ENCODE data around the gene F8.
"Not testable (repeated sequence)": the region's sequence is repeated elsewhere in the genome, so short reads cannot be mapped to it uniquely, and the experiment has no call there.

The F8 gene

DNA sequence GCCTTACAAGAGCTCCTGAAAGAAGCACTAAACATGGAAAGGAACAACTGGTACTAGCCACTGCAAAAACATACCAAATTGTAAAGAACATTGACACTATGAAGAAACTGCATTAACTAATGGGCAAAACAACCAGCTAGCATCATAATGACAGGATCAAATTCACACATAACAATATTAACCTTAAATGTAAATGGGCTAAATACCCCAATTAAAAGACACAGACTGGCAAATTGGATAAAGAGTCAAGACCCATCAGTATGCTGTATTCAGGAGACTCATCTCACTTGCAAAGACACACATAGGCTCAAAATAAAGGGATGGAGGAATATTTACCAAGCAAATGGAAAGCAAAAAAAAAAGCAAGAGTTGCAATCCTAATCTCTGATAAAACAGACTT is 154.0 kb downstream of the F8 start:
- not testable (repeated sequence) for DNase-seq

DNA sequence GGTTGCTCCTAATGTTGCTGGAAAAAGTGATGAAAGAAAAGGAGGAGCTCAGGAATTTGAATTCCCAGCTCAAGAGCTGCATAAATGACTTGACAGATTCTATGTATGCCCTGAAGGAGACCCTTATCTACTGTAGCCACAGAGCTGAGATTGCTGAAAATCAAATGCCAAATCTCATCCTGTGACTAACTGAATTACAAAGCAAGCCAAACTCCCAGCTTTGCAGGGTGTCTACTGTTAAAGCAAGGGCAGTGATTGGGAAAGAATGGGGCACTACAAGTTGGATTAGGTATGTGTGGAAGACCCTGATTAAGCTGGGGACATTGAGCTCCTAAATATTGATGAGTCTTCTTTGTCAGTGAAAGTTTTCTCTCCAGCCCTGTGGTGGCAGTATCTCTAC is 167.3 kb downstream of the F8 start:
- DNase-seq: no peak

DNA sequence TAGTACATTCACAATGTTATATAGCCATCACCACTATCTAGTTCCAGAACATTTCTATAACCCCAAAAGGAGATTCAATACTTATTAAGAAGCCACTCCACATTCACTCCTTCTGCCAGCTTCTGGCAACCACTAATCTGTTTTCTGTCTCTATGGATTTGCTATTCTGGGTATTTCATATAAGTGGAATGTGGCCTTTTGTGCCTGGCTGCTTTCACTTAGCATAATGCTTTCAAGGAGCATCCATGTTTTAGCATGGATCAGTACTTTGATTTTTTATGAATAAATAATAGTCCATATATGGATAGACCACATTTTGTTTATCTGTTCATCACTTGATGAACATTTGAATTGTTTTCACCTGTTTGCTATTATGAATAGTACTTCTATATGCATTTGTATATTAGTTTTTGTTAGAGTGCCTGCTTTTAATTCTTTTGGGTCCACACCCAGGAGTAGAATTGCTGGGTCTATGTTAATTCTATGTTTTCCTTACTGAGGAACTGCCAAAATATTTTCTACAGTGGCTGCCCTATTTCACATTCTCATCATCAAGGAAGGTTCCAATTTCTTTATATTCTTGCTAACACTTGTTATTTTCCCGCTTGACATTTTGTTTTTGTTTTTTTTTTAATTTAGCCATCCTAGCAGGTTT is 171.4 kb downstream of the F8 start:
- DNase-seq: no peak

DNA sequence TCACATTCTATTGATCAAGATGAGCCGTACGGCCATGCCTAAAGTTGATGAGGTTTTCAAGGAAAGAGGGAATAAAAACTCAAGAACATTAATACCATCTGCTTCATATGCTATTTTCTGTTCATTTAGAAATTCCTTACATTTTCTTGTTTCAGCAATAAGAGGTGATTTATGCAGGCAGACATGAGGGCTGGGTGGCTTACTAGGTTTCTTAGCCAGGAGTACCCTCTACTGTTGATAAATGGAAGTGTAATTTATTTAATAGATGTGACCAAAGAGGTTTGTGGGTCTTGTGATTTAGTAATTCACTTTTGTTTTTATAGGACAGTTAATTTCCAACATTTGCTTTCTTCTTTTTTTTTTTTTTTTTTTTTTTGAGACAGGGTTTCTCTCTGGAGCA is 181.7 kb downstream of the F8 start:
- DNase-seq: no peak

DNA sequence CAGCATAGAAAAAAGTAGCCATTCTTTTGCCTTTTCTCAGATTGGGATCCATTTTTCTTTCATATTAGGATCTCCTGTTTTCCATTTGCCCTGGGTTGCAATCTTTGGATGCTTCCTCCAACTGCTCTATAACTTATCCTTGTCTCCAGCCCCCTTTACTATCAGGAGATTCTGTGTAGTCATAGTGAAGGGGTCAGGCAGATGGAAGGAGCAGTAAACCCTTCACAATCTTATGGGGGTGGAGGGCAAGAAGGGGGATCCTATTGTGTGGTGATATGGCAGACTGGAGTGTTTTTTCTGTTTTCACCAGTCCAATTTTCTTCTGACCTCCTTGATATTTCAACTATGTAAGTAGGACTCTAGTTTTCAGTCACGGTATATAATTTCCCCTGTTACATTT is 186.4 kb downstream of the F8 start:
- no peak for DNase-seq

DNA sequence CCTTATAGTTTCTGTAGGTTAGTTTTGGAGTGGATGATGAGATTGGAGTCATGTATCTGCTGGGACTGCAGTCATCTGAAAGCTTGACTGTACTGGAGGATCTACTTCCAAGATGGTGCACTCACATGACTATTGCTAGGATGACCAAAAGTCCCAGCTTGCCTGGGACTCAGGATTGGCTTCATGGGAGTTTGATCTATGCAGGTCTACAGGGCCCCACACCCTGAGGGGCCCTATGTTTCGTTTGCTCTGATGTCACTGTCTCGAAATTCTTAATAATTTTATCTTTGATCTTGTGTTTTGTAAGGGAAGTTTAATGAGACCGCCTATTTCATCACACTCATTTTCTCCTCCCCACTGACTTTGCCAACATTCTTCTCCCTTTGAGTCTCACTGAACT is 188.0 kb downstream of the F8 start, which contains the start of gene SMIM9:
Gene SMIM9 (minus strand): TSS at position 101 of the 400 bp plus-strand sequence. CDS start 3,806 bp downstream, outside the sequence.
- no peak for DNase-seq

DNA sequence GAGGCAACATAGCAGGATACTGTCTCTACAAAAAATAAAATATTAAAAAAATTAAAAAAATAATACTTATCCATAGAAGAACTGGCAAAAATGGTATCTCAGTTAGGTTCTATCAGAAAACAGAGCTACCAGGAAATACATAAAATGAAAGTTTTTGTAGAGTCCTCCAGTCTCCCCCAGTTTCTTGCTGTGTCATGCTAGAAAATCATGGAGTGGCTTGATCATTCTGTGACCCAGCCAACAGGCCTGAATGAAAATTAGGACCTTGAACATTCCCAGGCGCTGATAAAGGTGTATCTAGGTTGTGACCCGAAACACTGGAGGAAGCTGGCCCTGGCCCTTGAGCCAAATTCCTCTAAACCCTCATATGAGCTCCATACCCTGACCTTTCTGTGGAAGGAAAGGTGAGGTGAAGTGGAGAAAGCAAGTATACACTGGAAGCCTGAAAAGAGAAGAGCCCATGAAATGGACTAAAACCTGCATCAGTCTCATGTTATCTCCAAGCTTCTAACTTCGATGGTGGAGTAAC is 188.7 kb downstream of the F8 start:
- no peak for DNase-seq

DNA sequence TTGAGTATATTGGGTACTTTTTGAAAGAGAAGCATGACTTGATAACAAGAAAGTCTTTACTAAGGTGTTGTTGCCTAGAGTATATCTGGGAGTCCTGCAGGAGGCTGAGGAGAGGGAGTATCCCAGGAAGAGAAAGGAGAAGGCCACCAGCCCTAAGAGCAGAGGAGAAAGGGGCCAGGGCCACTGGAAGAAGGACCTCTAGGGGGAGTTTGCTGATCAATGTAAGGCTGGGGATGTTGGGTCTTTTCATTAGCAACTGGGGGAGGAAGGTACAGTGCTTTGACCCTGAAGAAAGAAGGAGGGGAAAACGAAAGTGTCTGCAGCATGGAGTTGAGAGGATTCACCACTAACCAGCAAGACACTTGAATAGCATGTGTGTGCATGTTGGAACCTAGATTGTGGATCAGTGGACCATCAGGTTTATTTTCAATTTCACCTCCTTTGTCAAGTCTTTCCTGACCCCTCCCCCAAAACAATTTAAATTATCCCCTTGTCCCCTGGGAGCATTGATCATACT is 192.5 kb downstream of the F8 start:
- DNase-seq: no peak

DNA sequence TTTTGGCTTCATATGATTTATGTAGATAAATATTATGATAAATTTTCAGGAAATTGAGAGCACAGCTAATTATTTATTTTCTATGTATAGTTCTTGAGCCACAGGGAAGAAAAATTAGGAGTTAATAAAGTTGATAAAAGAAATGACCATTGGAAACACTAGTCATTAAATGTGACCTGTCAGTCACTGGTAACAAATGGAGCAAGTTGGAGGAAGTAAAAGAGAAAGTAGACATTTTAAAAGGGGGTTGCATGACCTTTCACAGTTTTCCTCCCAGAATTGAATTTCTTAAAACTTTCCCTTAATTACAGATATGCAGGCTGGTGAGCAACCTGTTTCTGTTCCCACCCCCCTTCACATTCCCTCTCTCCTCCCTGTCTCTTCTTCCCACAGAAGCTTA is 193.4 kb downstream of the F8 start:
- no peak for DNase-seq

DNA sequence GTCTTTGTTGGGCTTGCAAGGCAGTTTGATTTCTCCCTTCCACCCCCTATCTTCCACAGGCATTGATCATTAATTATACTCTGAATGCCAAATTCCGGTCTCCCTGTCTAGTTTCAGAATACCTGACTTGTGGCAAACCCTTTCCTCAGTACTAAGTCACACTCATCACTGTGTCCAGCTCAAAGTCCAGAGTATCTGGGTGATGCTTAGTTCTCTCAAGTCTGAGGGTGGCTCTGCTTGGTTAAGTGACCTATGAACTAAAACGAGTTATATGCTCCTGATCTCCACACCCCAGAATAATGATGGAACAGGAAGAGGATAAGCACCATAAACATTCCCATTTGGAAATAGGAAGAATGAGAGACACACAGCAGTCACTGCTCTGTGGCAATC is 194.5 kb downstream of the F8 start:
- no peak for DNase-seq

DNA sequence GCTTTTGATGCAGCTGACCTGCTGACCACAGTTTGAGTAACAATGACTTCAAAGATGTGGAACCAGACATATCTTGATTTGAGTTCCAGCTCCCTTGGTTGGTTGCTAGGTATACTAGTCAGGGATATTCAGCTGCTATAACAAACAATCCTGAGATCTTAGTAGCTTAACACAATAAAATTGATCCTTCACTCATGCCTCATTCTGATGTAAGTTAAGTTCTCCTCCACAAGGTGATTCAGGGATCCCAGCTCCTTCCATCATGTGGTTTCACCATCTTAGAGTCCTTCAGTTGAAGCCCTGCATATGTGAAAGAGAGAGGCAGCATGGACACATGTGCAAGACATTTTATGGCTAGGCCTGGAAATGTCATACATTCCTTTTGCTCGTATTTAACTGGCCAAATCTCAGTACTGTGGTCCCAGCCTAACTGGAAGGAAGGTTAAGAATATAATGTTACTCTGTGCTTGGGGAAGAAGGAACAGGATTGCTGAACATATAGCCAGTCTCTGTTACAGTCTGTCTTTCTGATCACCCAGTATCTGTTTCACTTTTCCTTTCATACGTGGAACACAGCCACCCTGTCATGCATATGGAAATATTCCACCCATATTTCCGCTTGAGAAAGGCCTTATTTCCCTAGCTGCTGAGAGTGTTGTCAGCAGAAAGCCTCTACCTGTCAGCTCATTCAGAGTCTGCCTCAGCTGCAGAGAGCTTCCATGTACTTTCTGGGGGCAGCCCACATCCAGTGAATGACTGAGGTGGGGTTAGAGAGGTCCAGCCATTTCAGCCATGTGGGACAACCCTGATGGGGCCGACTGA is 195.1 kb downstream of the F8 start:
- no peak for DNase-seq

DNA sequence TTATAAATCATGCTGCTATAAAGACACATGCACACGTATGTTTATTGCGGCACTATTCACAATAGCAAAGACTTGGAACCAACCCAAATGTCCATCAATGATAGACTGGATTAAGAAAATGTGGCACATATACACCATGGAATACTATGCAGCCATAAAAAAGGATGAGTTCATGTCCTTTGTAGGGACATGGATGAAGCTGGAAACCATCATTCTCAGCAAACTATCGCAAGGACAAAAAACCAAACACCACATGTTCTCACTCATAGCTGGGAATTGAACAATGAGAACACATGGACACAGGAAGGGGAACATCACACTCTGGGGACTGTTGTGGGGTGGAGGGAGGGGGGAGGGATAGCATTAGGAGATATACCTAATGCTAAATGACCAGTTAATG is 196.9 kb downstream of the F8 start:
- not testable (repeated sequence) for DNase-seq

DNA sequence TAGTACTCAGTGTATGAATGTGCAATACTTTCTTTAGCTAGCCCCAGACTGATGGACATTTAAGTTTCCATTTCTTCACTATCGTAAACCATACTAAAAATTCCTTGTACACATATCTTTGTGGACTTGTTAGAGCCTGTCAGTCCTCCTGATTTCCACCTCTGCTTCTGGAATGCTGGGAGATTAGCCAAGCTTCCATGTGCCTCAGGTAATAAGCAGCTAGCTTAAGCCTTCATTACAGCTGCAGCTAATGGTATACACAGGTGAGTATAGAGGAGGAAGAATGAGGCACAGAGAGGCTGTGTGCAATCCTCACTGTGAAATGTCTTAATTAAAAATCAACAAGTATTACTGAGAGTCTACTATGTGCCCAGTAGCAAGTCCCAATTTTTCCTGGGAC is 197.9 kb downstream of the F8 start:
- no peak for DNase-seq

DNA sequence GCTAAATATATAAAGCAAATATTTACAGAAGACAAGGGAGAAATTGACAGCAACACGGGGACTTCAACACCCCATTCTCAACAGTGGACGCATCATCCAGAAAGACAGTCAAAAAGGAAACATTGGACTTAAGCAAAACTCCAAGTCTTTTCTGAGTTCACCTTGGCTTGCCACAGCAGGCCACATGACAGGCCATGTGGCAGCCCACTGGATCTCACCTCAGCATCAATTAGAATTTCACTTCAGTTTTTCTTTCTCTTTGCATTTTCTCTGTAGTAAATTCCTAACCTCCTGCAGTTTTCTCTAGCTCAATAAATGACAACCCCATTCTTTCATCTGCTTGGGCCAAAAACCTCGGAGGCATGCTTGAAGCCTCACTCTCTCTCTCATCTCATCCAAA is 200.5 kb downstream of the F8 start:
- no peak for DNase-seq

DNA sequence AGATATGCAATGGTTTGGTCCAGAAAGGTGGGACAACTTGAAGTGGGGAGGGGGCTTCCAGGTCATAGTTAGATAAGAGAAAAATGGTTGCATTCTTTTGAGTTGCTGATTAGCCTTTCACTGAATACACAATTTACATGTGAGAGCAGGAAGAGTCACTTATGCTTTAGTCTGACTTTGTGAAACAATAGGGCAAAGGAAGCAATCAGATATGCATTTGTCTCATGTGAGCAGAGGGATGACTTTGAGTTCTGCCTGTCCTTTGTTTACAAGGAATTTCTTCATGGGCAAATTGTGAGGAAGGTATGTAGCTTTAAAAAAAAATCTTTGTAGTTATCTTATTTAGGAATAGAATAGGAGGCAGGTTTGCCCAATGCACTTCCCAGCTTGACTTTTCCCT is 201.0 kb downstream of the F8 start:
- DNase-seq: no peak

DNA sequence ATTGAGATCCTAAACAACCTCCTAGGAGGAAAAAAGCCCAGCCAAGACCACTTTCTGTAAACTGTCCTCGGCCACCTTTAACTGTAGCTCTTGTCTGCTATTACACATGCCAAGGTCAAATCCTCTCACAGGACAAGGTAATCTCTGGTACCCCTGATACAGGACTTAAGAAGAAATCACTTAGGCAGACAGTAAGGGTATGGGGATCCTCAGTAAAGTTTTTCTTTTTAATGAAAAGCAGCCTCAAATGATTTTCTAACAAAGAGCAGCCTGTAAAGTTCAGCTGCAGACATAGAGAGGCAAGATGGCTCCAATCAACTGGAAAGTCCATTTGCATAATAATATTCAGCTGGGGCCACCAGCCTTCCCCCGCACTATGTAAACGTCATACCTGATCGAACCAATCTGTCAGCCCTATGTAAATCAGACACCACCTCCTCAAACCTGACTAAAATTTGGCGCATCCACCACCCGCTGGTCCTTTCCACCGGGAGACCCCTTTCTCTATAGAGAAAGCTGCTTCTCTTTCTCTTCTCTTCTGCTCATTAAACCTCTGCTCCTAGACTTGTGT is 202.7 kb downstream of the F8 start:
- DNase-seq: no peak

DNA sequence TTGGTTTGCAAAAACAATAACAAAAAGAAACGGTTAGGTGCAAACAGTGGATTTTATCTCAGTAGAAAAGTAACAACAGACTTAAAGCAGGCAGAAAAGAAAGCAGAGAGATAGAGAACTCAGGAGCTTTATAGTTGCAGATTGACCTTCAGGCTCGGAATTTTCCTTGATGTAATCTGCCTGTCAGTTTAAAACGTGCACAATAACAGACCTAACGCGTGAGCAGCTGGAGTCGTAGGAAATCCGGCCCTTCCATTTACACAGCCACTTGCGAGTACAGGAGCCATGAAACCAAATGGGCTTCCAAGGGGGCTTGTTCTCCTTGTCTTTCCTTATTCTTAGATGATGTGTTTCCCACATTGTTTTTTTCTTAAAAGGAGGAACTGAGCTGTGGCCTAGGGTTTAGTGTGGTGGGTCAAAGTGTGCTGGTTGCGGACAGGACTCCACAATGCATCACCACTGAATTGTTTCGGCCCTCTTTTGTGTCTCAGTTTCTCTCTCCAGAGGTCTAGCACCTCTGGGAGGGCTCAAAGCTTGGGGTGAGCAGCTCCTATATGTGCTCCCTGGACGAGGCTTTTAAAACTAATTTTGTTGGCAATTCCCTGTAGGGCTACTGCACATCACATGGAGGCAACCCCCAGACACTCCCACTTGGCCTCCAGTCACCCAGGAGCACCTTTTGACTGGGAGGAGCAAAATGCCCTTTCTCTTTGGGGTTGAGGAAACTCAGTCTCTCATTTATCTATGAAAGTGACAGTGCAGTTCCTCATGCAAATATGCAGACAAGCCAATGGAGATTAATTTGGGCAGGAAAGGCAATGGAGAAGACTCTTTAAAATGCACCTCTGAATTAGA is 203.4 kb downstream of the F8 start:
- DNase-seq: no peak

DNA sequence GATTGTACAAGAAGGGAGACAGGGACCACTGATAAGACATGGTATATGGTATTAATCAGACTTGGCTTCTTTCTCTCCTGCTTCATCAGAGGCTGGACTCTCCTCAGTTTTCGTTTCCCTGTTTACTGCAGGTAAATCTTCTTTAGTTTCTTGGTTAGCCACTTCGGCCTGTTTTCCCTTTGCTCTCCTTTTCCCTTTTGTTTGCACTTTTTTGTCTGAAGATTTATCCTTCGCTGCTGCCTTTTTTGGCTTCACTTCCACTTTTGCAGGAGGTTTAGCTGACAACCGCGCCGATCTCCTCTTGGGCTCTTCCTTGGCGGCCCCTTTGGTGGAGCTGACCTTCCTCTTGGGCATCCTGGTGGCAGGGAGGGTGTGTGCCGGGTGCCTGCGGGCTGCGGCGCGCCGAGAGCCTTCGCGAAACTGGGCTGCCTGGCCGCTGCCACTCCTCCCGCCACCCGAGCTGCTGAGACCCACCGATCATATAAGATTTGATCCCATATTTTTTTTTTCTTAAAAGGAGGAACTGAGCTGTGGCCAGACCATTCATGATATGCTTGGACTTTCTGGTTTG is 205.4 kb downstream of the F8 start:
- not testable (repeated sequence) for DNase-seq

DNA sequence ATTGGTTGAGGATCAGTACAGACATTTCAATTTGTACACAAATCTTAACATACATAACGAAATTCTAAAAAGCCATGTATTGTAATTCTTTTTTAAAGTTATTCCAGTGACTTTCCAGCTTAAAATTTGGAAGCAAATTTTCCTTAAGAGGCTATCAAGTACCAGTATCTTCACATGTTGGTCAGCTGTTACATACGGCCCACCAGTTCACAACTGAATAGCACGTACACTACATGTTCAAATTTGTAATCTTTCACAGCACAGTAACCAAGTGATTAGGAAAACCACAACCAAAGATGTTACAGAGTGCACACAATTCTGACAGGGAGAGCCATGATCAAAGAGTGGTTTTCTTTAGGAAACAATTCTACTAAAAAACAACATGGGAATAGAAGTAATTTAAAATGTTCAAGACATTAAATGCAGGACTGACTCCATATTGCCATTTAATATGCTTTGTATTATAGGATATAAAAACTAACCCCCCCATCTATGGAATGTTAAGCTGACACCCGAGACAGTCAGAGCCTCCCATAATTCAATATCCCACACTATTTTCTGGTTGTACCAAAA is 206.1 kb downstream of the F8 start:
- not testable (repeated sequence) for DNase-seq

DNA sequence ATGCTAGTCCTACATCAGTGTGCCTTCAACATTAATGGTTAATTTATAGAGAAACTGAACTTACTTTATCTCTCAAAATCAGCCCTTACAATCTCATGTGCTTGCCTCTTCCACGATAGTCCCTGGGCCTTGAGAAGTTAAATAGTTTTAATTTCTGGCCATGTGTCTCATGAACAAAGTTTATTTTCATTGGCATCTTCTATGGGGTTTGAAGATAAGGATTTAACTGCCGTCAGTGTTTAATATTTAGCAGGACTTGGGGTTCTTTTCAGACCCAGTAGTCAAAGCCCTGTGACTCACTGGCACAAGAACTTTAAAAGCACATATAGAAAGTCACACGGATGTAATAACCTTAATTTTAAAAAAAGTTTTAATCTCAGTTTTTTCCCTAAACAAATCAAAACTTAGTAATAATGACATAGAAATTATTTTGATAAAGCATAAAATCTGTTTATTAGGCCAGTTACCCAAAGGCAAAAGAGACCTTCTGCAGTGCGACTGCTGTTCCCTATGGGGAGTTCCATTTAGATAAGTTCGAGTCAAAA is 207.2 kb downstream of the F8 start:
- DNase-seq: no peak

DNA sequence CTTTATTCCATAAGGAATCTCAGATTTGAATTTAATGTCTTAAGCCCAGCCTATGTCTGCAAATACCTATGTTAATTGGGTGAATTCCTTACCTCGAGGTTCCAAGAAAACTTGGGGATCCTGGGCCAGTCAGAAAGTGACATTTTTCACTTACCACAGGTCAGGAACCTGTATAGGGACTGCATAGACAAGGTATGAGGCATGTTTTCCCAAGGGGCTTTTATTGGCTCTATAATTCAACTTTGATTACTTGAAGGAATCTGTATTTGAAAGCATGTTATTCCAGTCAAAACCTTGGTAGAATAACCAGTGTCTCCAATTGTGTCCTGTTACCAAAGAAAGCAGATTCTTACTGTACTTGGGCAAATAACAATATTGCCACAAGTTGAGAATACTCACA is 208.7 kb downstream of the F8 start:
- no peak for DNase-seq

All from activated naive CD4-positive, alpha-beta T cell treated with anti-CD3 and anti-CD28 coated beads, Interleukin-2, amount 50 U/mL, for 16 hours (primary cell).